ENCODE data around the gene NHSL1.

GRCh38 chr6:138374230-138374629 lies 125.1 kb downstream of the NHSL1 start:
- TF ChIP-seq CTCF (IDR thresholded peaks at IDR 0.05; ENCODE audit: insufficient read depth, low read depth, low read length) (no peak), EZH2 (IDR thresholded peaks at IDR 0.05; ENCODE audit: insufficient read depth, low read length) (no peak)

Measured in astrocyte (in vitro differentiated cells and primary cell).